Neutrophil (primary cell): ENCODE results near the gene SLC18A2.
"Not testable (repeated sequence)": the region's sequence is repeated elsewhere in the genome, so short reads cannot be mapped to it uniquely, and the experiment has no call there.

ENCODE experiments used
- H3K27ac ChIP-seq: fragments of 200-600 bp; sonication (generic); 2 replicates; pipeline ENCODE4 v1.5.1; 2016; ENCODE audit warnings: mild to moderate bottlenecking, moderate library complexity
- H3K27me3 ChIP-seq: fragments of 200-600 bp; sonication (generic); 2 replicates; pipeline ENCODE4 v1.6.0; 2016; ENCODE audit warnings: mild to moderate bottlenecking
- H3K36me3 ChIP-seq: fragments of 200-600 bp; sonication (generic); 2 replicates; pipeline ENCODE4 v1.5.1; 2017
- H3K4me1 ChIP-seq, 2 experiments: fragments of 200-600 bp in 1 of 2; sonication (generic) in 1 of 2; 1 replicate in 1 of 2; 2 replicates in 1 of 2; pipeline versions ENCODE4 v1.5.1 to v1.6.1; 2013 to 2016; ENCODE audit warnings: low read depth in 1 of 2, low read length in 1 of 2, mild to moderate bottlenecking in 1 of 2, moderate library complexity in 1 of 2; ENCODE audit not compliant: control insufficient read depth in 1 of 2, insufficient read depth in 1 of 2
- H3K4me3 ChIP-seq, 2 experiments: fragments of 200-600 bp in 1 of 2; sonication (generic) in 1 of 2; 1 replicate in 1 of 2; 2 replicates in 1 of 2; pipeline ENCODE4 v1.5.1; 2013 to 2016; ENCODE audit warnings: low read depth in 1 of 2, low read length in 1 of 2, mild to moderate bottlenecking in 1 of 2, moderate library complexity in 1 of 2
- H3K9me3 ChIP-seq: fragments of 200-600 bp; sonication (generic); 2 replicates; pipeline ENCODE4 v1.5.1; 2016
- CTCF ChIP-seq: fragments of 200-600 bp; sonication (generic); IDR thresholded peaks from 2 replicates; pipeline ENCODE4 v1.5.1; 2016; ENCODE audit warnings: antibody characterized with exemption

Gene SLC18A2

GRCh38 chr10:117284716-117285494, 44.0 kb downstream of the SLC18A2 start:
- H3K9me3 ChIP-seq = no peaks in the 10 kb centered on the region
- TF ChIP-seq CTCF = no peak
- peak overlapping the region; percentile 46 for H3K27ac ChIP-seq
- H3K36me3 ChIP-seq = peaks cover 58% of the 10 kb centered on the region
- H3K4me3 ChIP-seq = no peak overlapping the region
- H3K4me1 ChIP-seq = no peaks in the 10 kb centered on the region
- no peaks in the 10 kb centered on the region for H3K27me3 ChIP-seq

- H3K4me3 ChIP-seq, H3K27me3 ChIP-seq: not testable (repeated sequence)
- peaks cover 34% of the 10 kb centered on the region for H3K36me3 ChIP-seq
These were observed 50.0 kb downstream of the SLC18A2 start for GRCh38 chr10:117290872-117291271.

GRCh38 chr10:117294039-117294645, 53.2 kb downstream of the SLC18A2 start:
- no peak for TF ChIP-seq CTCF
- no peaks in the 10 kb centered on the region for H3K27me3 ChIP-seq

More at GRCh38 chr10:117290872-117291271, 50.0 kb downstream of the SLC18A2 start:
- not testable (repeated sequence) for H3K9me3 ChIP-seq, H3K27ac ChIP-seq
- H3K4me1 ChIP-seq = peaks cover 5 to 29% of the 10 kb centered on the region in 2 experiments

GRCh38 chr10:117294735-117295134, 53.8 kb downstream of the SLC18A2 start:
- Histone ChIP-seq H3K36me3 (peaks cover 7% of the 10 kb centered on the region), H3K9me3 (no peaks in the 10 kb centered on the region), H3K27ac (peak overlapping the region; percentile 44), H3K4me1 (peaks cover 5 to 29% of the 10 kb centered on the region in 2 experiments), H3K27me3 (no peaks in the 10 kb centered on the region), H3K4me3 (no peak overlapping the region)
- TF ChIP-seq CTCF = no peak

More at GRCh38 chr10:117294039-117294645, 53.2 kb downstream of the SLC18A2 start:
- Histone ChIP-seq H3K27ac (peak overlapping the region; percentile 44), H3K36me3 (peaks cover 13% of the 10 kb centered on the region), H3K4me3 (no peak overlapping the region), H3K9me3 (no peaks in the 10 kb centered on the region), H3K4me1 (peaks cover 5 to 29% of the 10 kb centered on the region in 2 experiments)

GRCh38 chr10:117298219-117298618, 57.3 kb downstream of the SLC18A2 start:
- H3K27me3 ChIP-seq = no peaks in the 10 kb centered on the region
- H3K4me3 ChIP-seq = no peak overlapping the region
- no peaks in the 10 kb centered on the region for H3K9me3 ChIP-seq
- H3K27ac ChIP-seq = no peak overlapping the region
- peaks cover 5 to 18% of the 10 kb centered on the region in 2 experiments for H3K4me1 ChIP-seq
- no peaks in the 10 kb centered on the region for H3K36me3 ChIP-seq
- no peak for TF ChIP-seq CTCF

- Histone ChIP-seq H3K9me3 (no peaks in the 10 kb centered on the region), H3K27ac (no peak overlapping the region), H3K4me1 (peaks cover 0 to 5% of the 10 kb centered on the region in 2 experiments), H3K4me3 (no peak overlapping the region), H3K27me3 (no peaks in the 10 kb centered on the region), H3K36me3 (no peaks in the 10 kb centered on the region)
- no peak for TF ChIP-seq CTCF
These were observed 58.5 kb downstream of the SLC18A2 start for GRCh38 chr10:117299435-117299834.
